CD4-positive, alpha-beta memory T cell (primary cell): Measurements from ENCODE around the gene PRELP. TPM values are rescaled to one million over a fixed set of nuclear protein-coding genes. Genes with fewer than 3 reads are reported as not detected.
A peak's percentile ranks its signal among the peaks of the same experiment; 100 is the strongest.

Source experiments
- CTCF ChIA-PET: fragments of 350-600 bp; sonication (Branson Sonifier 250); formaldehyde crosslinking; loops from one replicate; lab custom pipeline; 2021; ENCODE audit warnings: inconsistent platforms; ENCODE audit not compliant: partially characterized antibody; lab: Charles Lee
- POLR2A ChIA-PET: fragments of 350-600 bp; sonication (Branson Sonifier 250); formaldehyde crosslinking; loops from one replicate; lab custom pipeline; 2021; ENCODE audit not compliant: partially characterized antibody; lab: Charles Lee
- DNase-seq, 5 donors: peaks; one replicate each; pipeline versions ENCODE4 v3.0.0 to v3.0.0-alpha.2; 2020 to 2022; ENCODE audit warnings: mixed read lengths in 1 of 5
- H3K27ac ChIP-seq: one replicate; pipeline ENCODE4 v1.7.0; 2013; ENCODE audit warnings: low read depth, low read length
- H3K27me3 ChIP-seq: 2 replicates; pipeline ENCODE4 v1.7.0; 2013; ENCODE audit warnings: mild to moderate bottlenecking, low read length, moderate library complexity; ENCODE audit not compliant: insufficient read depth
- H3K36me3 ChIP-seq: 2 replicates; pipeline ENCODE4 v1.7.0; 2013; ENCODE audit warnings: mild to moderate bottlenecking, low read length, moderate library complexity; ENCODE audit not compliant: insufficient read depth
- H3K4me1 ChIP-seq: 2 replicates; pipeline ENCODE4 v1.7.0; 2013; ENCODE audit warnings: mild to moderate bottlenecking, low read length, moderate library complexity; ENCODE audit not compliant: insufficient read depth
- H3K4me3 ChIP-seq, 2 donors: one replicate each; pipeline ENCODE4 v1.7.0; 2013; ENCODE audit warnings: low read length in 2 of 2, mild to moderate bottlenecking in 1 of 2
- H3K9me3 ChIP-seq, 2 donors: one replicate each; pipeline ENCODE4 v1.7.0; 2013; ENCODE audit warnings: low read length in 2 of 2, control low read depth in 1 of 2; ENCODE audit not compliant: control insufficient read depth in 1 of 2
- H3K27ac Mint-ChIP-seq, 7 donors: one replicate each; pipeline ENCODE4 v1.8.0; 2020 to 2021; ENCODE audit warnings: mixed read lengths in 7 of 7, mild to moderate bottlenecking in 6 of 7, inconsistent platforms in 3 of 7, moderate library complexity in 3 of 7
- H3K27me3 Mint-ChIP-seq, 2 donors: one replicate each; pipeline ENCODE4 v1.8.0; 2020 to 2021; ENCODE audit warnings: mixed read lengths in 2 of 2
- H3K36me3 Mint-ChIP-seq, 2 donors: one replicate each; pipeline ENCODE4 v1.8.0; 2020 to 2021; ENCODE audit warnings: mixed read lengths in 2 of 2, inconsistent platforms in 1 of 2, mild to moderate bottlenecking in 1 of 2
- H3K4me1 Mint-ChIP-seq, 4 donors: one replicate each; pipeline ENCODE4 v1.8.0; 2020 to 2021; ENCODE audit warnings: mixed read lengths in 4 of 4, mild to moderate bottlenecking in 1 of 4
- H3K4me3 Mint-ChIP-seq, 8 donors: one replicate each; pipeline ENCODE4 v1.8.0; 2020 to 2021; ENCODE audit warnings: mixed read lengths in 8 of 8, mild to moderate bottlenecking in 7 of 8, moderate library complexity in 6 of 8, inconsistent platforms in 3 of 8
- H3K9me3 Mint-ChIP-seq, 8 donors: one replicate each; pipeline ENCODE4 v1.8.0; 2020 to 2021; ENCODE audit warnings: mixed read lengths in 8 of 8, mild to moderate bottlenecking in 5 of 8, inconsistent platforms in 3 of 8, moderate library complexity in 1 of 8
- intact Hi-C: fragments of 100-400 bp; cut with micrococcal nuclease; formaldehyde crosslinking; loops from one replicate; pipeline ENCODE4 v1.15.1; 2023
- polyA plus RNA-seq, 2 donors: library from polyadenylated mRNA; unstranded; fragments of 300-500 nt; fragmentation: Illumina TruSeq; gene quantifications; one replicate each; pipeline ENCODE4 v1.2.3, GENCODE V29; 2021
- total RNA-seq, 2 experiments: library from RNA; stranded (reverse); gene quantifications; one replicate each; pipeline ENCODE4 v1.2.3, GENCODE V29; 2021

Gene PRELP
- total and polyA plus RNA-seq, 4 experiments from 2014 or later: not detected

DNA sequence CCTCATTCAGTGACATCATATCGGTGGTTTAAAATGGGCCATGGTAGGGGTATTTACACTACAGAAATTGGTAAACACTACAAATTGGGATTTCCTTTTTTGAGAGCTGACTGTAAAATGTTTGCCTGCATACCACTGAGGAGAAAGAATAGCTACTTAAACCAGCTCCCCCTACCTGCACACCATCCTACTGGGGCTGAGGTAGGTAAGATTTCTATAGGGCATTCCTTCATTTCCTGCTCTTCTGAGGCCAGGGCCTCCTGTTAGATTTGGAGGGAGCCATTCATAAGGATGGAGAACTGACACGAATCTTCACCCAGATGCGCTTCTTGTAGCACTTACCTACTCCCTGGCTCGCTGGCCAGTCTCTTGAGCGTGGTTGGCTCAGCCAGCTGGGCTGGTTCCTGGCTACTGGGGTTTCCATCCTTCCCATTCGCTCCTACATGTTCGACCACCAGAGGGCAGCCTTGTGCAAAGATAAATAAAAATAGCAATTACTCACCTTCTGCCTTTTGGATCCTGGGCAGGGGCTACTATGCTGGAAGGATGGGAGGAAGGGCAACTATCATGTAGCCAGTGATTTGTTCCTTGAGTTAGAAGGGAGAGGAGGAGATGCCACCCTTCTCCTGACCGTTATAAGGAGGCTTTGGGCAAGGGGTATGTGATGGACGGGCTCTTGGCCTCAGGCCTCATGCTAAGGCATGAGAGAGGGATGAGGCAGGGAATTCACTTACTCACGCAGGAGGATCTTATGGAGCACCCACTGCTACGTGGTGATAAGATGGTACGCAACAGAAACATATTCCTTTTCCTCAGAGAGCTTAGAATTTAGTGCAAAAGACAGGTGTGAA lies 29.0 kb downstream of the PRELP start:
- CTCF ChIA-PET: interaction anchor here (0.6 to 5.9 kb wide), 39 partner anchors 8 to 631 kb away, joined by 3 to 96 read pairs (median 4); partner anchors contain the start of genes ATP2B4 and OPTC
- no peak overlapping the region for H3K27ac ChIP-seq
- no peaks in the 10 kb centered on the region for H3K27me3 ChIP-seq
- Mint-ChIP-seq H3K27me3 (no peaks in the 10 kb centered on the region), H3K4me3 (no peak overlapping the region), H3K36me3 (no peaks in the 10 kb centered on the region), H3K27ac (peak overlapping the region in 1 of 7 donors; percentile 3), H3K9me3 (no peaks in the 10 kb centered on the region), H3K4me1 (peaks cover 0 to 7% (median 4%) of the 10 kb centered on the region in 4 donors)
- POLR2A ChIA-PET: interaction anchor here (0.8 to 2.7 kb wide), 6 partner anchors 103 to 624 kb away, joined by 3 to 12 read pairs (median 4); partner anchors contain the start of gene ATP2B4
- no peaks in the 10 kb centered on the region for H3K4me1 ChIP-seq
- H3K36me3 ChIP-seq: no peaks in the 10 kb centered on the region
- DNase-seq: peak; percentile 60 to 70 (median 63)
- intact Hi-C loops: loop anchor here (1.0 to 10.0 kb wide), 4 partner anchors 89 to 260 kb away; partner anchors contain the start of gene LAX1
- H3K4me3 ChIP-seq: no peak overlapping the region
- no peaks in the 10 kb centered on the region for H3K9me3 ChIP-seq

DNA sequence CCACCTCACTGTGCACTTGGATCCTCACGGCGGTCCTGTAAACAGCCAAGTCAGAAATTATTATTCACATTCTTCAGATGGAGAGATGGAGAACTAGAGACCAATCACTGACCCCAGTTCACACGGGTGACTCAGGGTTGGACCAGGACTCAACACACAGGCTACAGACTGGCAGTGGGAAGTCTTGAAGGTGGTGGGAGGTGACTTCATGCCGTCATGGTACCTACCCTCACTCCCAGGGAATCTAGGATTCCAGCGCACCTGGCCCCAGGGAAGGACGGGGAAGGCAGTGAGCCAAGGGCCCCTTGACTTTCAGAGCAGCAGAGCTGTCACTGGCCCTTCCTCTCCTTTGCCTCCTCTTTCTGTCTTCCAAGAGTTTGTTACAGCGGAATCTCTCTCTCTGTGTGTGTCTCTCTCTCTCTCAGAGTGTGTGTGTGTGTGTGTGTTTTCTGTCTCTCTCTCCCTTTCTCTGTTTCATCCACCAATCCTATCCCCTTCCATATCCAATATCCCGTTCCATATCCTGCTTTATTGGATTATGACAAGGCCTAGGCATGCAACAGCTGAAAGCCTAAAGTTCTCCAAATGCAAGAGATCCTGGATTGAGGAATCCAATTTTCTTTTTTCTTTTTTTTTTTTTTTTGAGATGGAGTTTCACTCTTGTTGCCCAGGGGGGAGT lies 30.1 kb downstream of the PRELP start:
- Histone ChIP-seq H3K9me3 (no peaks in the 10 kb centered on the region), H3K36me3 (no peaks in the 10 kb centered on the region), H3K27ac (no peak overlapping the region), H3K4me1 (no peaks in the 10 kb centered on the region), H3K27me3 (no peaks in the 10 kb centered on the region), H3K4me3 (no peak overlapping the region)
- peak overlapping the region in 1 of 7 donors; percentile 14 for H3K27ac Mint-ChIP-seq
- ChIA-PET POLR2A (no interaction called here), CTCF (interaction anchor here (0.6 to 5.9 kb wide), 14 partner anchors 12 to 623 kb away, joined by 3 to 96 read pairs (median 10); partner anchors contain the start of gene ATP2B4)
- no peaks in the 10 kb centered on the region for H3K27me3 Mint-ChIP-seq
- H3K36me3 Mint-ChIP-seq: no peaks in the 10 kb centered on the region
- no peak overlapping the region for H3K4me3 Mint-ChIP-seq
- H3K4me1 Mint-ChIP-seq: peaks cover 0 to 7% (median 4%) of the 10 kb centered on the region in 4 donors
- DNase-seq: no peak
- H3K9me3 Mint-ChIP-seq: no peaks in the 10 kb centered on the region
- intact Hi-C loops: loop anchor here (10.0 kb wide), 1 partner anchor 259 kb away; the partner anchor contains the start of gene LAX1

DNA sequence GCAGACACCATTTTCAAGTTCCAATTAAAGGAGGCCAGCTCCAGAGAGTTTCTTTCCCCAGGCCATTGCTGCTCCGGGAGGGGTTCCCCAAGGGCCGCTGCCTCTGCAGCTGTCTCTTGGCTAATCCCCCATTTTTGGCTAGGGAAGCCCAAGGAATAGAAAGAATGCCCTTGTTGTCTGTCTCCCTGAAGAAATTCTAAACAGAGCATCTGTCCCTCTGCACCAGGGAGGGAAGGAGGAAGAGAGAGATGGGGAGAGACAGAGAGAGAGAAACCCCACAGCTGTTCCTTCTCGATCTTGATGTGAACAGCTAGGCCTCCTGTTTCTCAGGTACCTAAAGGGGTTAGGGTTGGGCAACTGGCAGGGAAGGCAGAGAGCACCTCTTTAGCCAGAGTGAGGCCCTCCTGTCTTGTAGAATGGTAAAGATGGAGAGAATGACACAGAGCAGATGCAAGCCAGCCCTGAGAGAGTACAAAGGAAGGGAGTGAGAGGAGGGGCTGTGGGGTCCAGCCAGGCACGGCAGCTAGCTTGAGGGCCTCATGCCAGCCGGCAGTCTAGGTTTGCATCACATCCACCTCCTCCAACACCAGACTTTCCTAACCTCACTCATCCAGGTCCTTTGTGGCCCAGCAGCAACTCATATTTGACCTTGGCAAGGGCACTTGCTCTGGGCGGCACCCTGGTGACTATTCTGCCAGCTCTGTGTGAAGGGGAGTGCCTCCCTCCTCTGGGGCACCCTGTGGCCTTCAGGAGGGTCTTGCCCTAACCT lies 31.4 kb downstream of the PRELP start:
- no peak overlapping the region for H3K4me3 Mint-ChIP-seq
- POLR2A ChIA-PET: interaction anchor here (0.8 kb wide), 1 partner anchor 119 kb away, joined by 3 read pairs; no protein-coding TSS in a partner anchor
- intact Hi-C loops: loop anchor here (10.0 kb wide), 1 partner anchor 258 kb away; the partner anchor contains the start of gene LAX1

DNA sequence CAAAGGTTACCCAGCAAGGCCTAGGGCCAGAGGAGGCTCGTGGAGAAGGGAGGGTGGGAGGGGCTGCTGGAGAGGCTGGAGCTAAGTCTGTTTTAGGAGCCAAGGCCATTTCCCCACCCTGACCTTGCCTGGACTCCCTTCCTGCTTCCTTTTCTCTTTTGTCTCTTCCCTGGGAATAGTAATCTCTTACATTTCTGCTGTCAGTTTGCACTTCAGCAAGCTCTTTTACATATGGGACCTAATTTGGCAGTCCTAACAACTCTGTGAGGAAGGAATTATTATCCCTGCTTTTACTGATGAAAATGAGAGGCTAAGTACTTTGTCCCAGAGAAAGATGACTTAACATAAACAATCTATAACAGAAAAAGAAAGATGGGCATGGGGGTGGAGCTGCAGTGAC lies 32.2 kb downstream of the PRELP start:
- Histone ChIP-seq H3K27me3 (no peaks in the 10 kb centered on the region), H3K27ac (no peak overlapping the region), H3K4me3 (no peak overlapping the region), H3K36me3 (no peaks in the 10 kb centered on the region), H3K4me1 (no peaks in the 10 kb centered on the region), H3K9me3 (no peaks in the 10 kb centered on the region)
- no peak for DNase-seq
- H3K27ac Mint-ChIP-seq: no peak overlapping the region
- no peak overlapping the region for H3K4me3 Mint-ChIP-seq
- ChIA-PET POLR2A (no interaction called here), CTCF (interaction anchor here (0.8 to 3.7 kb wide), 7 partner anchors 9 to 241 kb away, joined by 3 to 23 read pairs (median 4); partner anchors contain the start of gene ATP2B4)
- peaks cover 0 to under 1% of the 10 kb centered on the region in 2 donors for H3K27me3 Mint-ChIP-seq
- H3K36me3 Mint-ChIP-seq: no peaks in the 10 kb centered on the region
- peaks cover 5 to 9% (median 7%) of the 10 kb centered on the region in 4 donors for H3K4me1 Mint-ChIP-seq
- intact Hi-C loops: loop anchor here (10.0 kb wide), 1 partner anchor 257 kb away; the partner anchor contains the start of gene LAX1
- no peaks in the 10 kb centered on the region for H3K9me3 Mint-ChIP-seq

More for the DNA sequence above, 31.4 kb downstream of the PRELP start:
- Mint-ChIP-seq H3K27me3 (no peaks in the 10 kb centered on the region), H3K4me1 (peaks cover 0 to 5% (median 3%) of the 10 kb centered on the region in 4 donors), H3K9me3 (no peaks in the 10 kb centered on the region), H3K36me3 (no peaks in the 10 kb centered on the region), H3K27ac (peak overlapping the region in 1 of 7 donors; percentile 55)
- Histone ChIP-seq H3K36me3 (no peaks in the 10 kb centered on the region), H3K9me3 (no peaks in the 10 kb centered on the region), H3K4me1 (no peaks in the 10 kb centered on the region), H3K27ac (no peak overlapping the region), H3K27me3 (no peaks in the 10 kb centered on the region), H3K4me3 (no peak overlapping the region)
- DNase-seq: no peak
- CTCF ChIA-PET: interaction anchor here (1.2 to 5.9 kb wide), 8 partner anchors 10 to 240 kb away, joined by 3 to 96 read pairs (median 5); no protein-coding TSS in a partner anchor

DNA sequence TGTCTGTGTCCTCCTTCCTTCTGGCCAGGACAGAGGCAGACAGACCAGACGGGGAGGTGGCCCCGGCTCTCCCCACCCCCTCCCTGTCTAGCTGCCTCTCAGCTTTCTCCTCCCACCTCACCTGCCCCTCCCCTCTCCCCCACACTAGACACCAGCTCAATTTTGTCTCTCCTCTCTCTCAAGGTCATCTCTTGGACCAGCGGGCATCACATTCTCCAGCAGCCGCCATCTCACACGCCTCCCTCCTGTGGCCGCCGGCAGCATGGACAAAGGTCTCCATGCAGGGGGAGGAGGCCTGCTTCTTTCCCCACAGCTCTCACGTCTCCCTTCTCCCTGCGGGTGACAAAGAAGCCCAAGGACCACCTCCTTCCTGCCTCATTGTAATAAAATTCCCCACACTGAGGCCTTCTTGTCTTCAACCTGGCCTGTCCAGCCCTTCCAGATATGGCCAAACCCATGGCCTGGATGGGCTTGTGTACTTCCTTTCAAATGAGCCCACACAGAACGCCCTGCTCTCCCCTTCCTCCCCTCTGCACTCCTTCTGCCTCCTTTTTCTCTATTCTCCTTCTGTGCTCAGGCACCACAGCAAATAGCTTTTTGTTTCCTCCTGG lies 33.0 kb downstream of the PRELP start:
- no peaks in the 10 kb centered on the region for H3K36me3 Mint-ChIP-seq
- POLR2A ChIA-PET: no interaction called here
- DNase-seq: no peak
- H3K27me3 ChIP-seq: no peaks in the 10 kb centered on the region
- H3K9me3 ChIP-seq: no peaks in the 10 kb centered on the region
- H3K27ac ChIP-seq: no peak overlapping the region
- H3K36me3 ChIP-seq: no peaks in the 10 kb centered on the region
- no peaks in the 10 kb centered on the region for H3K9me3 Mint-ChIP-seq
- intact Hi-C loops: loop anchor here (10.0 kb wide), 1 partner anchor 256 kb away; the partner anchor contains the start of gene LAX1
- H3K4me1 Mint-ChIP-seq: peaks cover 8 to 17% (median 14%) of the 10 kb centered on the region in 4 donors
- peaks cover 1% of the 10 kb centered on the region for H3K4me1 ChIP-seq
- CTCF ChIA-PET: interaction anchor here (0.8 to 3.7 kb wide), 7 partner anchors 8 to 241 kb away, joined by 3 to 23 read pairs (median 4); partner anchors contain the start of gene ATP2B4
- H3K4me3 ChIP-seq: no peak overlapping the region
- peaks cover 0 to 5% of the 10 kb centered on the region in 2 donors for H3K27me3 Mint-ChIP-seq
- no peak overlapping the region for H3K27ac Mint-ChIP-seq
- H3K4me3 Mint-ChIP-seq: no peak overlapping the region

DNA sequence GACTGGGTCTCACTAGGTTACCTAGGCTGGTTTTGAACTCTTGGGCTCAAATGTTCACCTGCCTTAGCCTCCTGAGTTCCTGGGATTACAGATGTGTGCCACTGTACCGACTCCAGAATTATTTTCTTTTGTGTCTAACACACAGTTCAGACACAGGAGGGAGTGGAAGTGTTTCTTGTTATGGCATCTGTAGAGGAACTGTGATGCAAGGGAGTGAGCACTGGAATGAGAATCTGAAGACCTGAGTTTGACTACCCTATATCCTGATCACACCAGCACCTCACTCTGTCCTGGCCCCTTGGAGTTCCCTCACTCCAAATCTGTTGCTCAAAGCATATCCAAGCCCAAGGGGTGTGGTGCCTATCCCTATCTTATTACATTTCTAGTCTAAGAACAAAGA lies 33.5 kb downstream of the PRELP start:
- H3K4me1 ChIP-seq: peaks cover 4% of the 10 kb centered on the region
- no peaks in the 10 kb centered on the region for H3K9me3 Mint-ChIP-seq
- no peak for DNase-seq
- H3K9me3 ChIP-seq: no peaks in the 10 kb centered on the region
- H3K27me3 Mint-ChIP-seq: peaks cover 0 to 5% of the 10 kb centered on the region in 2 donors
- H3K4me3 Mint-ChIP-seq: no peak overlapping the region
- no peaks in the 10 kb centered on the region for H3K36me3 ChIP-seq
- intact Hi-C loops: loop anchor here (10.0 kb wide), 1 partner anchor 256 kb away; the partner anchor contains the start of gene LAX1
- peak overlapping the region in 1 of 7 donors; percentile 4 for H3K27ac Mint-ChIP-seq
- CTCF ChIA-PET: interaction anchor here (3.7 kb wide), 1 partner anchor 193 kb away, joined by 23 read pairs; no protein-coding TSS in a partner anchor
- no peak overlapping the region for H3K4me3 ChIP-seq
- H3K4me1 Mint-ChIP-seq: peaks cover 8 to 21% (median 17%) of the 10 kb centered on the region in 4 donors
- POLR2A ChIA-PET: no interaction called here
- no peaks in the 10 kb centered on the region for H3K27me3 ChIP-seq
- no peaks in the 10 kb centered on the region for H3K36me3 Mint-ChIP-seq
- H3K27ac ChIP-seq: no peak overlapping the region
